SU-DHL-6 (cell line): Measurements from ENCODE around the gene TIMM44.

ENCODE experiments used
- CTCF ChIP-seq: fragments of 200-600 bp; sonication (generic); IDR thresholded peaks from one replicate; pipeline ENCODE4 v1.5.1; 2017; ENCODE audit warnings: antibody characterized with exemption, mild to moderate bottlenecking, low read length, moderate library complexity; ENCODE audit not compliant: insufficient read depth, poor library complexity, severe bottlenecking
- EZH2phosphoT487 ChIP-seq: fragments of 200-600 bp; sonication (generic), shearing (Covaris generic); conservative IDR thresholded peaks from 2 replicates; pipeline ENCODE4 v1.6.1; 2018; ENCODE audit warnings: mild to moderate bottlenecking, antibody characterized with exemption, low read length, moderate library complexity, mixed read lengths

GRCh38 chr19:7959211-7959610, 15.7 kb upstream of the TIMM44 start:
- TF ChIP-seq CTCF (no peak), EZH2phosphoT487 (no peak)
